ENCODE measurements around the gene MFAP3L. TPM values are rescaled to one million over a fixed set of nuclear protein-coding genes. Genes with fewer than 3 reads are reported as not detected.

Gene MFAP3L
- total and polyA plus RNA-seq, 2 donors (not counting 3 experiments of a cell fraction or from before 2014, with no cell fraction given), result 0.22 to 0.23 TPM

DNA sequence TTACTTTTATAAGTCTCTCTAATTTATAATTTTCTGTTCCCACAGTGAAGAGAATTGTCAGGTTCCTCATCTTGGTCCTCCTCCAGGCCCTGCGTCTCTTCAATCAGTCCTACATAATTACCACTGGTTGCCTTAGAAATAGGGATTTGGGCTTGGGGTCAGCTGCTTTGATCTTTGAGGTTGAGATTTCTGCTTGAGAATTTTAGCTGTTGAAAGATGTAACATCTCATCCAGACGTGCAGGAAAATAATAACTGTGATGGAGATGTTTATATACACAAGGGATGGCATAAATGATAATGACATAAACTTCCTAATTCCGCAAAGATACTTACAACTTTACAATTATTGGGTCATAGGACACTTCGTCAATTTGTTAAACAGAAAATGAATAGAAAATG, 33.2 kb upstream of the MFAP3L start:
- no peaks in the 10 kb centered on the region for H3K36me3 ChIP-seq (ENCODE audit: control insufficient read depth in 2 of 2, extremely low read depth in 1 of 2, insufficient read depth in 2 of 2, low read length in 2 of 2)
- H4K20me1 ChIP-seq (replicated peaks; ENCODE audit: control insufficient read depth, extremely low read depth, insufficient read depth, low read length), result no peaks in the 10 kb centered on the region
- no TSS peak for BruUV-seq (replicated peaks)
- TF ChIP-seq, protein P1, sequence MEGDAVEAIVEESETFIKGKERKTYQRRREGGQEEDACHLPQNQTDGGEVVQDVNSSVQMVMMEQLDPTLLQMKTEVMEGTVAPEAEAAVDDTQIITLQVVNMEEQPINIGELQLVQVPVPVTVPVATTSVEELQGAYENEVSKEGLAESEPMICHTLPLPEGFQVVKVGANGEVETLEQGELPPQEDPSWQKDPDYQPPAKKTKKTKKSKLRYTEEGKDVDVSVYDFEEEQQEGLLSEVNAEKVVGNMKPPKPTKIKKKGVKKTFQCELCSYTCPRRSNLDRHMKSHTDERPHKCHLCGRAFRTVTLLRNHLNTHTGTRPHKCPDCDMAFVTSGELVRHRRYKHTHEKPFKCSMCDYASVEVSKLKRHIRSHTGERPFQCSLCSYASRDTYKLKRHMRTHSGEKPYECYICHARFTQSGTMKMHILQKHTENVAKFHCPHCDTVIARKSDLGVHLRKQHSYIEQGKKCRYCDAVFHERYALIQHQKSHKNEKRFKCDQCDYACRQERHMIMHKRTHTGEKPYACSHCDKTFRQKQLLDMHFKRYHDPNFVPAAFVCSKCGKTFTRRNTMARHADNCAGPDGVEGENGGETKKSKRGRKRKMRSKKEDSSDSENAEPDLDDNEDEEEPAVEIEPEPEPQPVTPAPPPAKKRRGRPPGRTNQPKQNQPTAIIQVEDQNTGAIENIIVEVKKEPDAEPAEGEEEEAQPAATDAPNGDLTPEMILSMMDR (IDR thresholded peaks at IDR 0.05; ENCODE audit: extremely low read depth in 1 of 2, insufficient read depth in 1 of 2, low read depth in 1 of 2, low read length in 2 of 2), result no peak
- no peak for TF ChIP-seq POLR2AphosphoS5 (IDR thresholded peaks at IDR 0.05; ENCODE audit: insufficient read depth, low read depth, low read length)
- no peak overlapping the region for H3K27ac ChIP-seq (ENCODE audit: insufficient read depth, low read depth, low read length)
- H3K4me3 ChIP-seq (replicated peaks in 1 of 3; ENCODE audit: insufficient read depth in 1 of 3, low read depth in 1 of 3, low read length in 3 of 3), result no peak overlapping the region
- CTCF ChIA-PET, result no interaction called here
- POLR2A ChIA-PET, result no interaction called here
- H3K4me2 ChIP-seq (ENCODE audit: insufficient read depth, low read length), result no peak overlapping the region
- H3K9me3 ChIP-seq (replicated peaks; ENCODE audit: control insufficient read depth, insufficient read depth, low read length), result no peaks in the 10 kb centered on the region
- DNase-seq (ENCODE audit: low read depth, low spot score), result no peak
- no peak for FAIRE-seq
- H3K27me3 ChIP-seq (ENCODE audit: control insufficient read depth in 2 of 2, insufficient read depth in 2 of 2, low read length in 2 of 2), result no peaks in the 10 kb centered on the region
- intact Hi-C loops (cut with micrococcal nuclease), result no loop called here
- H3K9me1 ChIP-seq (replicated peaks; ENCODE audit: control insufficient read depth, extremely low read depth, insufficient read depth, low read length), result no peaks in the 10 kb centered on the region
- dilution Hi-C loops (cut with MboI; ENCODE audit: extremely low pct_ligation_motif_present, low sequenced_read_pairs), result no loop called here
- H3K9ac ChIP-seq (replicated peaks; ENCODE audit: extremely low read depth, insufficient read depth, low read length), result no peak overlapping the region
- no peak overlapping the region for H2AFZ ChIP-seq (ENCODE audit: low read depth, low read length)
- no peaks in the 10 kb centered on the region for H3K4me1 ChIP-seq (ENCODE audit: control insufficient read depth, extremely low read depth, insufficient read depth, low read length)
- H3K79me2 ChIP-seq (ENCODE audit: control insufficient read depth, insufficient read depth, low read length), result no peaks in the 10 kb centered on the region

DNA sequence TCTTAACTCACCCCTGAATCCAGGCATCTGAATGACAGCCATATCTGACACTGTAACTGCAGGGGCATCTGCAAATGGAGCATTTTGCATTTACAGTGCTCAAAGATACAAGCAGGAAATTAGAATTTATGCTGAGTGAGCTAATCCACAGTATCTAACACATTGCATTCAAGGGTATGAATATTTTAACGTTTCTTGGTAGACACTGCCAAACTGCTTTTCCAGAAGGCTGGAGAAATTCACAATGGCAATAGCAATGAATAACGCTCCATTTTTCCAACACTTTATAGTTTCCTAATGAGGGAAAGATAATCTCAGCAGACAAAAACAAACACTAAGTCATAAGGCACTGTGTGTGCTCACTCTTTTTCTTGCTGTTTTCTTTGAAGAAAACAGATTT, 32.6 kb upstream of the MFAP3L start:
- ChIA-PET POLR2A (no interaction called here), CTCF (interaction anchor here (1.0 kb wide), 1 partner anchor 11 kb away, joined by 5 read pairs; no protein-coding TSS in a partner anchor)
- Histone ChIP-seq H3K4me3 (replicated peaks in 1 of 3; ENCODE audit: insufficient read depth in 1 of 3, low read depth in 1 of 3, low read length in 3 of 3) (no peak overlapping the region), H3K27me3 (ENCODE audit: control insufficient read depth in 2 of 2, insufficient read depth in 2 of 2, low read length in 2 of 2) (no peaks in the 10 kb centered on the region), H3K27ac (ENCODE audit: insufficient read depth, low read depth, low read length) (no peak overlapping the region), H4K20me1 (replicated peaks; ENCODE audit: control insufficient read depth, extremely low read depth, insufficient read depth, low read length) (no peaks in the 10 kb centered on the region), H3K9me3 (replicated peaks; ENCODE audit: control insufficient read depth, insufficient read depth, low read length) (no peaks in the 10 kb centered on the region), H3K4me1 (ENCODE audit: control insufficient read depth, extremely low read depth, insufficient read depth, low read length) (no peaks in the 10 kb centered on the region), H3K79me2 (ENCODE audit: control insufficient read depth, insufficient read depth, low read length) (no peaks in the 10 kb centered on the region), H3K9me1 (replicated peaks; ENCODE audit: control insufficient read depth, extremely low read depth, insufficient read depth, low read length) (no peaks in the 10 kb centered on the region), H3K36me3 (ENCODE audit: control insufficient read depth in 2 of 2, extremely low read depth in 1 of 2, insufficient read depth in 2 of 2, low read length in 2 of 2) (no peaks in the 10 kb centered on the region), H2AFZ (ENCODE audit: low read depth, low read length) (no peak overlapping the region), H3K9ac (replicated peaks; ENCODE audit: extremely low read depth, insufficient read depth, low read length) (no peak overlapping the region), H3K4me2 (ENCODE audit: insufficient read depth, low read length) (no peak overlapping the region)
- intact Hi-C loops (cut with micrococcal nuclease), result no loop called here
- dilution Hi-C loops (cut with MboI; ENCODE audit: extremely low pct_ligation_motif_present, low sequenced_read_pairs), result no loop called here
- TF ChIP-seq, protein P2, sequence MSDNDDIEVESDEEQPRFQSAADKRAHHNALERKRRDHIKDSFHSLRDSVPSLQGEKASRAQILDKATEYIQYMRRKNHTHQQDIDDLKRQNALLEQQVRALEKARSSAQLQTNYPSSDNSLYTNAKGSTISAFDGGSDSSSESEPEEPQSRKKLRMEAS (IDR thresholded peaks at IDR 0.05; ENCODE audit: insufficient read depth, insufficient read length), result no peak
- TF ChIP-seq EZH2 (IDR thresholded peaks at IDR 0.05; ENCODE audit: borderline replicate concordance, low read depth, low read length, severe bottlenecking), result no peak
- TF ChIP-seq POLR2AphosphoS5 (IDR thresholded peaks at IDR 0.05; ENCODE audit: insufficient read depth, low read depth, low read length), result no peak
- no peak for TF ChIP-seq GATA2 (IDR thresholded peaks at IDR 0.05; ENCODE audit: insufficient read depth, insufficient read length, low read depth, low read length)
- TF ChIP-seq, protein P1 (IDR thresholded peaks at IDR 0.05; ENCODE audit: extremely low read depth in 1 of 2, insufficient read depth in 1 of 2, low read depth in 1 of 2, low read length in 2 of 2), result no peak
- no peak for TF ChIP-seq MYC (IDR thresholded peaks at IDR 0.05; ENCODE audit: low read depth, low read length)
- no peak for TF ChIP-seq FOS (IDR thresholded peaks at IDR 0.05; ENCODE audit: borderline replicate concordance, insufficient read depth, low read length)
- no TSS peak for BruUV-seq (replicated peaks)
- DNase-seq (ENCODE audit: low read depth, low spot score) (no peak), FAIRE-seq (no peak)

All from endothelial cell of umbilical vein (primary cell).